A673 (cell line): ENCODE data around the gene STMP1. TPM values are rescaled to one million over a fixed set of nuclear protein-coding genes. Genes with fewer than 3 reads are reported as not detected.

Experiments used
- BruUV-seq: library from RNA; stranded (reverse); fragments of 400-500 nt; replicated peaks from 2 replicates; lab custom pipeline; 2021; lab: Mats Ljungman, UMichigan
- CTCF ChIA-PET: fragments of 300-600 bp; sonication (Branson Sonifier 250); formaldehyde crosslinking; loops from one replicate; lab custom pipeline; 2022; ENCODE audit warnings: antibody characterized with exemption; lab: Charles Lee
- POLR2A ChIA-PET: fragments of 300-600 bp; sonication (Branson Sonifier 250); formaldehyde crosslinking; loops from one replicate; lab custom pipeline; 2022; ENCODE audit warnings: antibody characterized with exemption; ENCODE audit not compliant: low non-redundant PET; lab: Charles Lee
- DNase-seq: peaks from one replicate; pipeline ENCODE4 v3.0.0-alpha.2; 2015; ENCODE audit warnings: low spot score
- H3K27ac ChIP-seq: fragments of 200-600 bp; sonication (generic); 2 replicates; pipeline ENCODE4 v1.5.1; 2016; ENCODE audit warnings: mixed run types, low read depth, mild to moderate bottlenecking, mixed read lengths, antibody characterized with exemption, low read length; ENCODE audit not compliant: poor library complexity, severe bottlenecking
- H3K27me3 ChIP-seq: fragments of 200-600 bp; sonication (generic); replicated peaks from 2 replicates; pipeline ENCODE4 v1.6.1; 2017; ENCODE audit warnings: mixed run types, low read depth, mild to moderate bottlenecking, mixed read lengths, antibody characterized with exemption, low read length; ENCODE audit not compliant: insufficient read depth, poor library complexity
- H3K36me3 ChIP-seq: fragments of 200-600 bp; sonication (generic); 2 replicates; pipeline ENCODE4 v1.6.1; 2016; ENCODE audit warnings: mixed run types, mild to moderate bottlenecking, mixed read lengths, antibody characterized with exemption, low read length; ENCODE audit not compliant: insufficient read depth, poor library complexity, severe bottlenecking
- H3K4me1 ChIP-seq: fragments of 200-600 bp; sonication (generic); 2 replicates; pipeline ENCODE4 v1.6.1; 2017; ENCODE audit warnings: mixed run types, mild to moderate bottlenecking, mixed read lengths, antibody characterized with exemption, low read length; ENCODE audit not compliant: insufficient read depth, poor library complexity, severe bottlenecking
- H3K4me3 ChIP-seq: fragments of 200-600 bp; sonication (generic); 2 replicates; pipeline ENCODE4 v1.5.1; 2016; ENCODE audit warnings: low read depth, mixed run types, mild to moderate bottlenecking, mixed read lengths, low read length; ENCODE audit not compliant: poor library complexity, severe bottlenecking
- H3K9me3 ChIP-seq: fragments of 200-600 bp; sonication (generic); 2 replicates; pipeline ENCODE4 v1.6.1; 2016; ENCODE audit warnings: mixed run types, low read depth, mild to moderate bottlenecking, mixed read lengths, antibody characterized with exemption, low read length; ENCODE audit not compliant: poor library complexity, severe bottlenecking
- CTCF ChIP-seq: fragments of 300-800, 200-600 bp; sonication (generic); conservative IDR thresholded peaks from 2 replicates; pipeline ENCODE4 v1.5.1; 2017; ENCODE audit warnings: low read depth, mild to moderate bottlenecking, antibody characterized with exemption, low read length, moderate library complexity, mixed read lengths
- EZH2 ChIP-seq: fragments of 200-600 bp; sonication (generic); IDR thresholded peaks from 2 replicates; pipeline ENCODE4 v1.6.1; 2017; ENCODE audit warnings: borderline replicate concordance, low read depth, mild to moderate bottlenecking, mixed read lengths, antibody characterized with exemption, low read length; ENCODE audit not compliant: poor library complexity, severe bottlenecking
- intact Hi-C: fragments of 100-400 bp; cut with micrococcal nuclease; formaldehyde crosslinking; loops from one replicate; pipeline ENCODE4 v1.10.0; 2022; ENCODE audit not compliant: unreplicated experiment
- total RNA-seq: library from RNA; stranded (reverse); gene quantifications from 2 replicates; pipeline ENCODE4 v1.2.3, GENCODE V29; 2021

STMP1 gene
- total RNA-seq, 1 experiment from 2014 or later, result 33.4 TPM

- no peak for TF ChIP-seq EZH2
- TF ChIP-seq CTCF, result no peak
- H3K9me3 ChIP-seq, result no peaks in the 10 kb centered on the region
- H3K4me3 ChIP-seq, result no peak overlapping the region
- no peak overlapping the region for H3K27ac ChIP-seq
- no TSS peak for BruUV-seq
- CTCF ChIA-PET, result no interaction called here
- DNase-seq, result no peak
- no peaks in the 10 kb centered on the region for H3K36me3 ChIP-seq
- H3K27me3 ChIP-seq, result no peaks in the 10 kb centered on the region
- intact Hi-C loops, result no loop called here
- peaks cover 3% of the 10 kb centered on the region for H3K4me1 ChIP-seq
- POLR2A ChIA-PET, result no interaction called here
Measured at GRCh38 chr7:135658564-135658963, 3.8 kb upstream of the STMP1 start.

GRCh38 chr7:135659159-135659846, 3.0 kb upstream of the STMP1 start:
- ChIA-PET CTCF (no interaction called here), POLR2A (no interaction called here)
- DNase-seq, result no peak
- Histone ChIP-seq H3K4me1 (peaks cover 10% of the 10 kb centered on the region), H3K27me3 (no peaks in the 10 kb centered on the region), H3K27ac (no peak overlapping the region), H3K9me3 (no peaks in the 10 kb centered on the region), H3K36me3 (no peaks in the 10 kb centered on the region), H3K4me3 (no peak overlapping the region)
- intact Hi-C loops, result no loop called here
- TF ChIP-seq CTCF, result no peak
- no peak for TF ChIP-seq EZH2
- no TSS peak for BruUV-seq

DNA sequence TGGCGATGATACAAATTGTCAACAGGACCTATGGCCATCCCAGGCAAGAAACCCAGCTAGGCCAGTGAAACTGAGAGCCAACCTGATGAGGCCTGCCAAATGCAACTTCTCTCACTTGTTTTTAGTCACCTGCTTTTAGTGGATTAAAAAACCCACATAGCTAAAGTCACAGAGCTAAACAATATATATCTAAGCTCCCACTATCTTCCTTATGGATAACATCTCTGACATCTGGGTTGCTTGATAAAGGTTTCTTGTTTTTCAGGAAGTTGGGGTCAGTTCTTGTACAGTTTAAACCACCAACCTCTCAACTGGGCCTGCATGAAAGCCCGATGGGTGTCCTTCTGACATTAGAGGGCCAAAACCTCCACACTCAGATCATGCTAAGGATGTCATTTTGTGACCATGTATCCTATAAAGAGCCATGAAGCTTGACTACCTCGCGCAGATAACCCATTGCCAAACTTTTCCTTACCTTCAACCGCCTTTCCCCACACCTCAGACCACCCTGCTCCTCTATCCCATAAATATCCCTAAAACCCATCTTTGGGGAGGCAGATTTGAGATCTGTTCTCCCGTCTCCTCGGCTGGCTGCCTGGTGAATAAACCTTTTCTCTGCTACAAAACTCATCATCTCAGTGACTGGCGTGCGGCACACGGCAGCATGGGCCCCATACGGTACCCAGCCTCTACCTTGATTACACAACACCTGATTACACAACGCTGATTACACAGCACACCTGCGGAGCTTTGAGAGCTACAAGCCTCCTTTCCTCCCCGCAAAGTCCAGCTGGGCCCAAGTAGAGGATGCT, 797 bp upstream of the STMP1 start:
- Histone ChIP-seq H3K27me3 (no peaks in the 10 kb centered on the region), H3K27ac (peak overlapping the region; percentile 45), H3K9me3 (no peaks in the 10 kb centered on the region), H3K4me3 (peak overlapping the region; percentile 84), H3K4me1 (peaks cover 13% of the 10 kb centered on the region), H3K36me3 (no peaks in the 10 kb centered on the region)
- intact Hi-C loops, result loop anchor here (5.0 kb wide), 1 partner anchor 149 kb away; the partner anchor contains the start of gene CNOT4
- BruUV-seq, result TSS peak; percentile 90
- ChIA-PET POLR2A (no interaction called here), CTCF (interaction anchor here (0.5 to 1.9 kb wide), 2 partner anchors 16 to 1214 kb away, joined by 3 to 6 read pairs; no protein-coding TSS in a partner anchor)
- DNase-seq, result no peak
- no peak for TF ChIP-seq EZH2
